Measurements from ENCODE around the gene USP51.
"Not testable (repeated sequence)": the region's sequence is repeated elsewhere in the genome, so short reads cannot be mapped to it uniquely, and the experiment has no call there.

The USP51 gene

DNA sequence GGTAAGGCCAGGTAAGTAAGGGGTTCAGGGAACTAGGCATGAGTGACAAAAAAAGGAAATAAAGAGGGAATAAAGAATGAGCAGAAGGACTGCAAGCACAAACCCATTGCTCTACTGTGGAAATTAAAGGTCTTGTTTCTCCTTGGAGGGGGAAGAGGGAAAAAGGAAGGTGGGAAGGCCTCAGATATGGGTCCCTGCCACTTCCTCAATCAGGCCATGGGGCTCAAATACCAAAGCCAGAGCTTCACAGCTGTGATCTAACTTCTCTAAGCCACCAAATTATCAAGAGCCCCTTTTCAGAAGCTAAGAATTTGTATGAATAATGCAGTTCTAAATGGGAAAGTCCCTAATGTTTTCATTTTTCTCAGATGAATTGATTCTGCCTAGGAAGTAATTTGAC lies 4.7 kb downstream of the USP51 start:
- TF ChIP-seq SUZ12 (IDR thresholded peaks at IDR 0.05) (no peak), BHLHE40 (IDR thresholded peaks at IDR 0.05; ENCODE audit: borderline replicate concordance) (no peak), HDGF (IDR thresholded peaks at IDR 0.05; ENCODE audit: borderline replicate concordance) (no peak), FOXM1 (IDR thresholded peaks at IDR 0.05; ENCODE audit: borderline replicate concordance) (no peak), FOXA1 (IDR thresholded peaks at IDR 0.05) (no peak), ZNF384 (IDR thresholded peaks at IDR 0.05) (no peak), L3MBTL2 (conservative IDR thresholded peaks at IDR 0.05) (no peak), LEF1 (IDR thresholded peaks at IDR 0.05; ENCODE audit: borderline replicate concordance) (no peak), CTBP1 (IDR thresholded peaks at IDR 0.05; ENCODE audit: borderline replicate concordance) (no peak), ARNT (IDR thresholded peaks at IDR 0.05) (no peak), NFRKB (IDR thresholded peaks at IDR 0.05) (no peak), FOXK2 (IDR thresholded peaks at IDR 0.05) (no peak), TARDBP (IDR thresholded peaks at IDR 0.05) (no peak), ELF4 (IDR thresholded peaks at IDR 0.05) (no peak)
- TF ChIP-seq, protein P1, sequence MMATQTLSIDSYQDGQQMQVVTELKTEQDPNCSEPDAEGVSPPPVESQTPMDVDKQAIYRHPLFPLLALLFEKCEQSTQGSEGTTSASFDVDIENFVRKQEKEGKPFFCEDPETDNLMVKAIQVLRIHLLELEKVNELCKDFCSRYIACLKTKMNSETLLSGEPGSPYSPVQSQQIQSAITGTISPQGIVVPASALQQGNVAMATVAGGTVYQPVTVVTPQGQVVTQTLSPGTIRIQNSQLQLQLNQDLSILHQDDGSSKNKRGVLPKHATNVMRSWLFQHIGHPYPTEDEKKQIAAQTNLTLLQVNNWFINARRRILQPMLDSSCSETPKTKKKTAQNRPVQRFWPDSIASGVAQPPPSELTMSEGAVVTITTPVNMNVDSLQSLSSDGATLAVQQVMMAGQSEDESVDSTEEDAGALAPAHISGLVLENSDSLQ (IDR thresholded peaks at IDR 0.05), result no peak
- ChIA-PET CTCF (no interaction called here), POLR2A (no interaction called here)
- DNase-seq (ENCODE audit: extremely low spot score), result no peak

DNA sequence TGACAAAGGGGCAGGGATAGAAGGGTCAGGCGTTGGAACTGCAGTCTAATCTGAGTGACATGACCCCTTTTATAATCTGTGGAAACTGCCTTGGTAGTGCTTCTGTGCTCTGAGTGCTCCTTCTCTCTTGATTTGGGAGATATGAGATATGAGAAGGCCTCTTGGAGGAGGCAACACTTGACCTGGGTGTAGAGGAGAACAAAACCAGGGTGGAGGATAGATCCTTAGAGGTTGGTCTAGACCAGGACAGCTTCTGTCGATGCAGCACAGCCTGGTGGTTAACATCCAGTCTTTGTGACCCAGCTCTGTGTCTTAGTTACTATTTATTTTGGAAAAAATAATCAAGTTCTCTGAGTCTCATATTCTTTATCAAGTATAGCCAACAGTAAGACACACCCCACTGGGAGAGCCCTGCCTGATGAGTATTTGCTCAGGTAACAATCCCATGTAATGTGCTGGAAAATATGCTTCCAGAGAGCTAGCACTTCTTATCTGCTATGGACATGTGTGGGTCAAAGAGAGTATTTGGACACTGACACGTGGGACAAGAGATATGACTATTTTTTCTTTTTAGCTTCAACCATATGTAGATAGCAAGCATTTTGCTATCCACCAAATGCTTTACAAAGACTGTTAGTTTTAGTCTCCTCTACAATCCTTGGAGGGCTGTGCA lies 9.1 kb downstream of the USP51 start:
- TF ChIP-seq ELF4 (IDR thresholded peaks at IDR 0.05) (no peak), CTBP1 (IDR thresholded peaks at IDR 0.05; ENCODE audit: borderline replicate concordance) (no peak), TARDBP (IDR thresholded peaks at IDR 0.05) (no peak), FOXM1 (IDR thresholded peaks at IDR 0.05; ENCODE audit: borderline replicate concordance) (no peak), HDGF (IDR thresholded peaks at IDR 0.05; ENCODE audit: borderline replicate concordance) (no peak), ZNF384 (IDR thresholded peaks at IDR 0.05) (no peak)
- TF ChIP-seq, protein P1 (IDR thresholded peaks at IDR 0.05), result no peak
- ChIA-PET POLR2A (no interaction called here), CTCF (no interaction called here)
- no peak for DNase-seq (ENCODE audit: extremely low spot score)

DNA sequence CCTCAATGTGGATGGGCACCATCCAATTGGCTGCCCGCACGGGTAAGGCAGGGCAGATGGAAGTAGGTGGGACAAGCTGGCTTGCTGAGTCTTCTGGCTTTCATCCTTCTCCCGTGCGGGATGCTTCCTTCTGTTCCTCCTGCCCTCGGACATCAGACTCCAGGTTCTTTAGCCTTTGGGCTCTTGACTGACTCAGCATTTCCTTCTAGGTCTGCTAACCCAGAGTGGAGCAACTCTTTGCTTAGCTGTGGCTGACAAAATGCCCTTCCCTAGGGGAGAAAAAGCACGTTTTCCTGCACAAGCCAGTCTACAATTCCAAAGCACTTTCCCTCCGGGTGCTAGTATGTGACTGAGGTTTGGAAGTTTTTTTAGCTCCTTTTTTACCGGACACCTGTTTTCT lies 9.7 kb downstream of the USP51 start:
- POLR2A ChIA-PET; DNase-seq (ENCODE audit: extremely low spot score); CTCF ChIA-PET: not testable (repeated sequence)

DNA sequence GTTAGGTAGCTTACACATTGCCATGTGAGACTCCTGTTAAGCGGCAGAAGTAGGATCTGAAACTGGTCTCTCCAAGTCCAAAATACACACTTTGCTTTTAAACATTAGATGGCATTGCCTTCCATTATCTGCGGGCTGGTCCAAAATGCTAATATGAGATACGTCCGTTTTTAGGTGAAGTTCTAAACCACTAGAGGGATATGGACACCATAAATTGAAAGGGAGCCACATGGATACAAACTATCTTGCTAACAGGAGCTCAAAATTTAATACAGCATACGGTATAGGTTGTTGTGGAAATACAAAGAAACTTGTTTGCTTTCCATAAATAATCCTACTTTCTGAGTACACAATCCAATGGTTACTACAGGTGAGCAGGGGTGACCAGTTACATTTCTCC lies 23.9 kb downstream of the USP51 start:
- CTCF ChIA-PET; POLR2A ChIA-PET; DNase-seq (ENCODE audit: extremely low spot score): not testable (repeated sequence)

DNA sequence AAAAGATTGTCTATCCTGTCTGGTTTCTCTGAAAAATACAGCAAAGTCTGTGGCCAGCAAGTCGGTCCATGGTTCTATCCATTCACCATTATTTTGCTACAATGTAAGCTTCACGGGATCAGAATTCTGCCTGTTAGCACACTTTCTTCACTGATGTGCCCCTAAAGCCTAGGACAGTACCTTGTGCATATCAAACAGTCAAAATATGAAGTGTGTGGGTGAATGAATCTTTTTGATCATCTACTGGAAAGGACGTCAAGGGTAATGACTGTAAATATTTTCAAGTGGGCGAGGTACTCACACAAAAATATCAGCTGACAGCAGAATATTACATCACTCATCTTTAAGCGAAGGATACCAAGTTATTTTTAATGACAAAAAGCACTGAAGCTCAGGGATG lies 24.5 kb downstream of the USP51 start:
- CTCF ChIA-PET; POLR2A ChIA-PET; DNase-seq (ENCODE audit: extremely low spot score): not testable (repeated sequence)

DNA sequence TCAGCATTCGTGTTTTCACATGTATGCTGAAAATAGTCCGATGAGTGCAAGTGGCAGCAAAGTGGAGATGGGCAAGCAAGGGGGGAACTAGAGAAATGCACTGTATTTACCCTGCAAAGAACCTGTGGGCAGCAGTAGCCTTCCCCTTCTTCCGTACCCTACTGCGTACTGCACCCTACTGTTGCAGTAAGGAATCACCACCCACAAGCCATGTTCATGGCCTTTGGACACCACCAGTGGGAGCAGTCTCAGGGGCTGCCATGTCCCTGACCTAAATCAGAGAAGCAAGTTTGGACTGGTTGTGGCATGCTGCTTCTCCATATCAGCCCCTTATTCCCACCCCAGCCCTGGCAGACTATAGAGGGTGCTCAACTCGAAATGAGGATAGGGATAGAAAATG lies 25.6 kb downstream of the USP51 start:
- CTCF ChIA-PET; DNase-seq (ENCODE audit: extremely low spot score); POLR2A ChIA-PET: not testable (repeated sequence)

DNA sequence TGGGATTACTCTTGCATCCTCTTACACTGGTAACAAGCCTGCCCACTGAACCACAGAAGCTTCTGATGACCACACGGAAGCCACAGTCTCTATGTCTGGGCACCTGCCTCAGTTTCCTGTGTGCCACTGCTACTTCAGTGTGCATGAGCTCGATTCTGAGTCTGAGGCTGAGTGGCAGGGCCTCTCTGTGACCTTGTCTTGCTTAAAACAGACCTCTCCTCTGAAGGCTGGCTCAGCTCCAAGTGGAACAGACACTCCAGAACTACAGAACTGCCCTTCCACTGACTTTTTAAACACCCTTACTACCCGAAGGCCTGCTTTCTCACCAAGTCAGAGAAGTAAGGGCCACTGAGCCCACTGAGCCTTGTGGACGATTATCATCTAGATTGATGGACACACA lies 29.7 kb downstream of the USP51 start:
- DNase-seq (ENCODE audit: extremely low spot score); POLR2A ChIA-PET; CTCF ChIA-PET: not testable (repeated sequence)

DNA sequence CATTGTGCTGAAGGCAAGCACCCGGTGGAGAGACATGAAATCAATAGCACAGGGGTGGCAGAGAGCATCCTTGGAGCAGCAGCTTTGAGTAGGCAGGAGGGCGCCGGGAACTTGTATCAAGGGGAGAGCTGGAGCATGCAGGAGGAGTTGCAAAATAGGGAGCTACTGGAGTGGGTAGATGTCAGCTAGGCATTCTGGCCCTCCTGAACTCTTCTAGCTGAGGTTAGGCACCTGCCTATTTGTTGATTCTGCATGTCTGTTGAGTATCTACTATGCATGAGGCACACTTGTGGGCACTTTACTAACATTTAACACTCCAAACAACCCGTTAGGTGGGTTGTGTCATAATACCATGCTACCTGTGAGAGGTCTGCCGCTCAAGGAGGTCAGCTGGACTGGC lies 30.2 kb downstream of the USP51 start:
- POLR2A ChIA-PET; CTCF ChIA-PET; DNase-seq (ENCODE audit: extremely low spot score): not testable (repeated sequence)

DNA sequence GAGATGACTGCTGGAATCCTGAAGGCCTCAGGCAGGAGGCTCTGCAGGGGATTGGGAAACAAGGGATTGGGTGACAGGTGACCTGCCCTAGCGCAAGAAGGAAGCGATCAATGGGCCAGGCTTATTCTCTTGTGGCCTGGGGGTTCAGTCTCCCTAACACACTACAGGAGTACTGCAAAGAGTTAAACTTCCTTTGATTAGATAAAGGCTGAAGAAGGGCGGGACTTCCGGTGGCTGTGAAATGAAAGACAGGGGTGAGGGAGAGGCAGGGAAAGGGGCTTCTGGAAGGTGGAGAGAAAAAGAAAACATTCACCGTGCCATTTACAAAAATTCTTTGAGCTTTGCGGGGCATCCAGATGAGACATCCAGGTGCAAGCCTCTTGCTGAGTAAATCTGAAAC lies 33.9 kb downstream of the USP51 start:
- POLR2A ChIA-PET, result not testable (repeated sequence)

DNA sequence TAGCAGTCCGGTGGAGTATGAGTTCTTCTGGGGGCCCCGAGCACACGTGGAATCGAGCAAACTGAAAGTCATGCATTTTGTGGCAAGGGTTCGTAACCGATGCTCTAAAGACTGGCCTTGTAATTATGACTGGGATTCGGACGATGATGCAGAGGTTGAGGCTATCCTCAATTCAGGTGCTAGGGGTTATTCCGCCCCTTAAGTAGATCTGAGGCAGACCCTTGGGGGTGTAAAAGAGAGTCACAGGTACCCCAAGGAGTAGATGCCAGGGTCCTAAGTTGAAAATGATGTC lies 36.9 kb downstream of the USP51 start:
- ChIA-PET CTCF (no interaction called here), POLR2A (no interaction called here)
- no peak for DNase-seq (ENCODE audit: extremely low spot score)
- TF ChIP-seq FOXM1 (IDR thresholded peaks at IDR 0.05; ENCODE audit: borderline replicate concordance), result no peak
- no peak for TF ChIP-seq FOXK2 (IDR thresholded peaks at IDR 0.05)
- TF ChIP-seq NFRKB (IDR thresholded peaks at IDR 0.05), result no peak
- no peak for TF ChIP-seq LEF1 (IDR thresholded peaks at IDR 0.05; ENCODE audit: borderline replicate concordance)
- TF ChIP-seq ZNF384 (IDR thresholded peaks at IDR 0.05), result no peak

More for the DNA sequence above, 33.9 kb downstream of the USP51 start:
- DNase-seq (ENCODE audit: extremely low spot score); CTCF ChIA-PET: not testable (repeated sequence)

Measured in HEK293T (cell line).